Fibroblast of villous mesenchyme (primary cell): ENCODE measurements around the gene VPS18. TPM values are rescaled to one million over a fixed set of nuclear protein-coding genes. Genes with fewer than 3 reads are reported as not detected.

Experiments
- DNase-seq: peaks from one replicate; pipeline ENCODE4 v3.0.0-alpha.2; 2010; ENCODE audit warnings: low read depth
- H3K4me3 ChIP-seq: 2 replicates; pipeline ENCODE4 v1.5.1; 2011; ENCODE audit warnings: low read depth, mild to moderate bottlenecking, low read length
- total RNA-seq: library from RNA; depleted of rRNA; stranded (reverse); fragments of >200 nt; gene quantifications from 2 replicates; pipeline ENCODE4 v1.2.3, GENCODE V29; 2012
- TF ChIP-seq, protein P1 (sequence below): IDR thresholded peaks from 2 replicates; pipeline ENCODE4 v1.5.1; 2012; ENCODE audit warnings: low read depth, mild to moderate bottlenecking, low read length; ENCODE audit not compliant: insufficient read depth

The VPS18 gene
- total RNA-seq, 1 donor, result 48.8 TPM

DNA sequence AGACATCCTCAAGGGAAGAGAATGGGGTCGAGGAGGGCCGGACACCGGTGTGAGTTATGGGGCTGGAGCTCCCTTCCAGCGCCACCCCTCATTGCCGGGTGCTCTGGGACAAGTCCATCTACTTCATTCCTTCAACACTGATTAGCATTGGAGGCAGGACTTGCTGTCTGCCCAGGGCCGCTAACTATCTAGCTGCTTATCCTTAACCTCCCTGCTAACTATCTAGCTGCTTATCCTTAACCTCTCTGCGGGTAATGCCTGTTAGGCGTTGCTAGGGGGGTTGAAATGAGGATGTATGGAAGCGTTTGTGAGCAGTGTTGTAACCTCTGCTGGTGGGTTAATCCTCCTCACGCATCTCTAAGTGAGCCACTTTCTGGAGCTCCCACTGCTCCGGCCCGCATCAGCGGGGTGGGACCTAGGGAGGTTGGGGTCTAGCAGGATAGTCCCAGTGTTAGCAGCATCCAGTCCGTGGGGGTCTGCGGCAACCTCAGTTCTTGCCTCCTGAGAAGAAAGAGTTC is 48.1 kb downstream of the VPS18 start:
- peak overlapping the region; percentile 64 for H3K4me3 ChIP-seq

DNA sequence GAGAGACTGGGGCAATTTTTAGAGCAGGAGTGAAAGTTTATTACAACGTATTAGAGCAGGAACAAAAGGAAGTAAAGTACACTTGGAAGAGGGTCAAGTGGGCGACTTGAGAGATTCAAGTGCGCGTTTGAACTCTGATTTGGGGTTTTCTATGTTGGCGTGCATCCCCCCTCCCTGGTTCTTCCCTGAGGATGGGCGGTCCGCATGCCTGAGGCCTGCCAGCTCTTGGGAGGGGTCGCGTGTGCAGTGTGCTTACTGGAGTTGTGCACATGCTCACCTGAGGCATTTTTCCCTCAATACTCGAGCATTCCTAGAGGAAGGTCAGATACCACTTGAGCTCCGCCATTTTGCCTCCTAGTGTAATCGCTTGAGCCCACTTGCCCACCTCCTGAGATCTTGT is 48.6 kb downstream of the VPS18 start:
- no peak for DNase-seq
- H3K4me3 ChIP-seq, result no peak overlapping the region
- TF ChIP-seq, protein P1, sequence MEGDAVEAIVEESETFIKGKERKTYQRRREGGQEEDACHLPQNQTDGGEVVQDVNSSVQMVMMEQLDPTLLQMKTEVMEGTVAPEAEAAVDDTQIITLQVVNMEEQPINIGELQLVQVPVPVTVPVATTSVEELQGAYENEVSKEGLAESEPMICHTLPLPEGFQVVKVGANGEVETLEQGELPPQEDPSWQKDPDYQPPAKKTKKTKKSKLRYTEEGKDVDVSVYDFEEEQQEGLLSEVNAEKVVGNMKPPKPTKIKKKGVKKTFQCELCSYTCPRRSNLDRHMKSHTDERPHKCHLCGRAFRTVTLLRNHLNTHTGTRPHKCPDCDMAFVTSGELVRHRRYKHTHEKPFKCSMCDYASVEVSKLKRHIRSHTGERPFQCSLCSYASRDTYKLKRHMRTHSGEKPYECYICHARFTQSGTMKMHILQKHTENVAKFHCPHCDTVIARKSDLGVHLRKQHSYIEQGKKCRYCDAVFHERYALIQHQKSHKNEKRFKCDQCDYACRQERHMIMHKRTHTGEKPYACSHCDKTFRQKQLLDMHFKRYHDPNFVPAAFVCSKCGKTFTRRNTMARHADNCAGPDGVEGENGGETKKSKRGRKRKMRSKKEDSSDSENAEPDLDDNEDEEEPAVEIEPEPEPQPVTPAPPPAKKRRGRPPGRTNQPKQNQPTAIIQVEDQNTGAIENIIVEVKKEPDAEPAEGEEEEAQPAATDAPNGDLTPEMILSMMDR, result no peak

More for the DNA sequence above, 48.1 kb downstream of the VPS18 start:
- TF ChIP-seq, protein P1, result no peak
- DNase-seq, result peak; percentile 16

DNA sequence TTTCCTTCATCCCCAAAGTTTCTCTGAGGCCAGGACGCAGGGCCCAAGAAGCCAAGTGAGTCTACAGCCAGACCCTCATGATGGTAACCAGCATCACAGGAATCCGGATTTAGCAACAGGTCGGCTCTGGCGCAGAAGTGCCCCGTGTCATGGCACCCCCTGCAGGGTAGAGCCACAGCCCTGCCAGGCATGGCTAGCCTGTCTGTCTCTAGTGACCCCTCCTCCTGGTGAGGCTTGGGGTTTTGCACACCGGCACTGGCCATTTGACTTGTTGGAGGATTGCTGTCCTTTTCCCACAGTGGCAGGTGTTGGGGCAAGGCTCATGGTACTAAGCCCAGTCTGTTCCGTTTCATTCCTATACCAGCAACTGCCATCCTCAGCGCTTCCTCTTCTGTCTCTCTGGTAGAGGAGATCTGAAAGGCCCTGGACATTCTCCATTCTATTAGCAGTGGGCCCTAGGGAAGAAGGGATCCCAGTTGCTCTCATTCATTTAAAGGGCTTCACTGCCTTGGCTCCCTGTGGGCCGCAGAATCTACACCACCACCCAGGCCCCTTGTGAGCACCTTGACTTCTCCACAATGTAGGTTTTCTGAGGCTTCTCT is 49.6 kb downstream of the VPS18 start:
- TF ChIP-seq, protein P1, result no peak
- DNase-seq, result no peak

DNA sequence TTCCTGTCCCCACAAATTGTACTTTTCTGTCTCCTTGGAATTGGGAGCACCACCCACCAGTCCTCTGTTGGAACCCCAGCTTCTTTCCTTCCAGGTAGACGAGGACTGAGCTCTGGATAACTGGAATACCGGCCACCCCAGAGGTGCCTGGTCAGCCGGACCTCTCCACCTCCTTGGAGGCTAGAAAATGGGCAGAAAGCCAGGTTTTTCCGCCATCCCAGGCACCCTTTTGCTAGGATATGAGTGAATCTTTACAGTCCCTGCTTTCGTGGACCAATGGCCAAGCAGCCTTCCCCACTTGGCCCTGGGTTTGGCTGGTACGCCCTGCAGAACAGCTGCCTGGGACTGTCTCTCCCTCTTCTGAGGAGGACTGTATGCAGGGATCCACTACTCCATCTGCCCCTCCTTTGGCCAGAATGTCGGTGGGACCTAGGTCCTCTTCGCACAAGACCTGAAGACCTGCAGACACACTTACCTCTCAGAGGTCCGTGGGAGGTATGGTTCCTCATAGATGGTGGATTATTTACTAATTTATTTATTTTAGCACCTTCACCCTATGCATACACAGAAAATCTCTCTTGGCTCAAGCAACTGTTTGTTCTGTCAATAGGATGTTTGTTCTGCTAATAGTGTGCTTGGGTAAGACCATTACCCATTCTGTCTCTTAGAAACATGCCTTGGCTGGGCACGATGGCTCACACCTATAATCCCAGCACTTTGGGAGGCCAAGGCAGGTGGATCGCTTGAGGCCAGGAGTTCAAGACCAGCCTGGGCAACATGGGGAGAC is 50.5 kb downstream of the VPS18 start:
- no peak overlapping the region for H3K4me3 ChIP-seq
- no peak for DNase-seq

More for the DNA sequence above, 49.6 kb downstream of the VPS18 start:
- no peak overlapping the region for H3K4me3 ChIP-seq

DNA sequence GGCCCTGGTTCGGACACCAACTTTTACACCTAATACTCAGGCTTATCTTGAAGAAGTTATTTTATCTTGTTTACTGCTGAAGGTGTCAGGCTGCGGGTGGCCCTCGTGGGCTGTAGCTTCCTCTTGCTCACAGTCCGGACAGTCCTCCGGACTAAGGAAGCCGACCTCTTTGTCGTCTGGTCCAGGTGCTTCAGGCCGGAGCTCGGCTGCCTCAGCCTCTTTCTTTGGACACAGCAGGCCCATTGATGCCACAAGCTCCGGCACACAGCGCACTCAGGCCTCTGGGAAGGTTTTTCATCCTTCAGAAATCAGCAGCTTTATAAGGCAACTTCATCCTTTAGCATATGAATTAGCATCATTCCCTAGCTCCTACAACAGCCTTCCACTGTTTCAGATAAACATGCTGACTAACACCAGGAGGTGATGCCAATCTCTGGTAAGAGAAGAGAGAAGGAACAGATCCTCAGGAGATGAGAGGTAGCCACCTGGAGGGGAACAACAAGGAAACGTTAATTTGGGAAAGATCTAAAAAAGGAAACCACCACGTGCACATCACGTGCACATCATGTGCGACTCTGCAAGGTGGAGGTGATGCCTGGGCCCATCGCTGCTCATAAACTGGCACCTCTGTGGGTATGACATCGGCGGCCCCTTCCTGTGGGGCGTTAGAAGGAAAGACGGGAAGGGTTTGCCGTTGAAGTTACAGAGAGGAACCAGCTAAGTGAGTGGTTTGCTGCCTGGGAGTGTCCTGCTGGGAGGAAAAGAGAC is 54.6 kb downstream of the VPS18 start:
- TF ChIP-seq, protein P1, result no peak
- no peak for DNase-seq
- H3K4me3 ChIP-seq, result no peak overlapping the region

More for the DNA sequence above, 50.5 kb downstream of the VPS18 start:
- TF ChIP-seq, protein P1, result no peak

DNA sequence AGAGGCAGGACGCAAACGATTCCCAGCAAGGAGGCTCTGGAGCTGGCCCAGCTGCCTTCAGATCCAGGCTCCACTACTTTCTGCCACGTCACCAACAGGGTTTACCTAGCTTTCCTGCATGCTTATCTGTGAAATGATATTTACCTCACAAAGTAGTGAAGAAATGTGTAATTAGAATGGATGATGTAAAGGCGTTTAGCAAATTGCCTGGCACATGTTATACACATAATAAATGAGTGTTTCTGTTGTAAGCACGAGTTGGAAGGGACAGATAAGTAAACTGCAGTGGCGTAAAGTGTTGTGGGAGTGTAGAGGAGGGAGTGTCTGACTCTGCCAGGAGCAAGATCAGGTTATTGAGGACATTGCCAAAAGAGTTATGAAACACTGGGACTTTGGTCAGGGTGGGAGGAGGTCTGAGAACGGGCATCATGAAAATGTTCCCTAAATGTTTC is 55.5 kb downstream of the VPS18 start:
- TF ChIP-seq, protein P1, result no peak
- peak; percentile 30 for DNase-seq
- H3K4me3 ChIP-seq, result no peak overlapping the region
